GM12865 (cell line): ENCODE results near the gene BRD7.

ENCODE experiments used
- DNase-seq: peaks from one replicate; pipeline ENCODE4 v3.0.0; 2010; ENCODE audit warnings: low read depth
- H3K4me3 ChIP-seq: 2 replicates; pipeline ENCODE4 v1.5.1; 2011; ENCODE audit warnings: mild to moderate bottlenecking, low read depth, low read length, control low read depth
- CTCF ChIP-seq: IDR thresholded peaks from 2 replicates; pipeline ENCODE4 v1.5.1; 2011; ENCODE audit warnings: low read length, control low read depth, low read depth, inconsistent platforms; ENCODE audit not compliant: insufficient read depth; ENCODE audit errors: missing control alignments

Gene BRD7

DNA sequence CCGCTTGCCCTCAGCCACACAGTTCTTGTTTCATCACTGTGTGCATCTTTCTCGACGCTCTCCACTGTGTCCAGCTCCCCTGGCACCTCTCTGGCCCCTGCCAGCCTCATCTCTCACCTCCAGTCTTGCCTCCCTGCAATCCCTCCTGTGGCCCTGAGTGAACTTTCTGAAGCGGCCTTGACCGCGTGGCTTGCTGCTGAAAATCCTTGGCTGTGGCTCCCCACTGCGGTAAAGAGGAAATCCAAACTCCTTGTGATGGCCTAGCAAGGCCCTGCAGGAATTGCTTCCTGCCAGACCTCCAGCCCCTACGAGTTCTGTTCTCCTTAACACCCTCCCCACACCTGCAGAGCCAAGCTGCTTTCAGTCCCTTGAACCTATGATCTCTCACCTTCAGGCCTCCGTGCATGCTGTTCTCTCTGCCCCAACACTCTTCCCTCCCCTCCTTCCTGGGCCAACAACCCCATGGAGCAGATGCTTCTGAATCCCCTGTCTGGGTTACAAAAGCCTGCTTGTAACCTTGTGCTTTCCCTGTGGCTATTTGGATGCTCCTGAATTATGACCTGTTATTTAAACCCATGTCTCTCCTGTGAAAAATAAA, 33.6 kb upstream of the BRD7 start:
- H3K4me3 ChIP-seq = no peak overlapping the region
- DNase-seq = no peak
- no peak for TF ChIP-seq CTCF

DNA sequence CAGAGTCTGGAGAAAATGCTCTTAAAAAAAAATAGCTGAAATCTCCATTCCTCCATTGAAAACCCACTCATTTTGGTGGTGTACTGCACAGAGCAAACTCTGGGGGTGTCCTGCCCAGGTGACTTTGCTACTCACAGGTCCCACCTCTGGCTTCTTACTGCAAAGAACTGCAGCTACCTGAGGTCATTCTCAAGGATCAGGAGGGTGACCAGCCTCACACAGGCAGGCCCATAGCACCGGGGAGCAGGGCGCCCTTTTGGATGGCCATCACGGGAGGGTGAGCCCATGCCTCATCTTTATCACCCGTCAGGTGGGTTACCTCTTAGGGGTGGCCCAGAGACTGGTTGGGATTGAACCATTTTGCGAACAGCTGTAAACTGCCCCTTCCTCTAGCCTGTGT, 32.6 kb upstream of the BRD7 start:
- DNase-seq = no peak
- H3K4me3 ChIP-seq = no peak overlapping the region
- TF ChIP-seq CTCF = no peak

- no peak for TF ChIP-seq CTCF
- no peak overlapping the region for H3K4me3 ChIP-seq
These were observed 32.2 kb upstream of the BRD7 start for GRCh38 chr16:50400967-50401348.

DNA sequence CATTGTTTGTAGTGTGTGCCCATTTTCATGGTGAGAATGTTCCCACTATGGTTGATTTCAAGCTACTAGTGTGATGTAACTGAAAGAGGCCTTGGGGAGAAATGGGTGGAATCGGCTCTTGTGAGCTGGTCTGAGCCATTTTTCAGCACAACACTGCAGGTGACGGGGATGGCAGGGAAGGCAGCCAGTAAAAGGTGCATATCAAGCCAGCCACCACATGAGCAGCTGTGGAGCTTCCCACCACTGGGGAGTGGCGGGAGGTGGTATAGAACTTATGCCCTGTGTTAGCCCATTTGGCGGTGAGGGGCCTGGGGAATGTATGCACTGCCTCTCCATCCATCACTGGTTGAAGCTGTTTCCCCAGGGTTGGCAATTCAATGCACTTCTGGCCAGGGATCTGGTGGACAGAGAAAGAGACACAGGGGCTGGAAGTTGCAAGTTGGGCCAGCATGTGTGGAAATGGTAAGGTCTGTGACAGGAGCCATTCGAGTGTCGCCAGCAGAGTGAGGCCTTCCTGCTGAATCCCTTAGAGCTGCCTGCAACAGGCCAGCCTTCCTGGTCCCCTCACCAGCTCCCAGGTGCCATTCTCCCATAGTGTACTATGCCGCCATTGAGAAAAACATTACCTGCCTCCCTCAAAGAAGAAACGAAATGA, 31.7 kb upstream of the BRD7 start:
- no peak for DNase-seq
- no peak for TF ChIP-seq CTCF
- H3K4me3 ChIP-seq = no peak overlapping the region

More at GRCh38 chr16:50400967-50401348, 32.2 kb upstream of the BRD7 start:
- no peak for DNase-seq

DNA sequence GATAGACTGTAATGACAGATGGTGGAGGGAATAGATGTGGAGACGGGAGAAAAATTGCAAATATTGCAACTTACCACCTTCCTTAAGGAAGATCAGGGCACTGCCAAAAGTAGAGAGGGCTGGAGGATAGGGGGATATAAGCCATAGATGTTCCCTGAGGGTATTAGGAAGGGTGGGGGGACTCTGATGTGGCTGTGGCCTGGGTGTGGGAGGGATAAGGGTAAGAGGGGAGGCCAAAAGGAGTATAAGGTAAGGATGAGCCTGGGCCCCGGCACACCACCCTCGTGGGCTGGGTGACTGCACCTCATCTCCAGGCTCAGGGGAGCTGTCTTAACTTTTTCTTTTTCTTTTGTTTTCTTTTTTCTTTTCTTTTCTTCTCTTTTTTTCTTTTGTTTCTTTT, 30.6 kb upstream of the BRD7 start:
- no peak for DNase-seq
- no peak for TF ChIP-seq CTCF
- no peak overlapping the region for H3K4me3 ChIP-seq

DNA sequence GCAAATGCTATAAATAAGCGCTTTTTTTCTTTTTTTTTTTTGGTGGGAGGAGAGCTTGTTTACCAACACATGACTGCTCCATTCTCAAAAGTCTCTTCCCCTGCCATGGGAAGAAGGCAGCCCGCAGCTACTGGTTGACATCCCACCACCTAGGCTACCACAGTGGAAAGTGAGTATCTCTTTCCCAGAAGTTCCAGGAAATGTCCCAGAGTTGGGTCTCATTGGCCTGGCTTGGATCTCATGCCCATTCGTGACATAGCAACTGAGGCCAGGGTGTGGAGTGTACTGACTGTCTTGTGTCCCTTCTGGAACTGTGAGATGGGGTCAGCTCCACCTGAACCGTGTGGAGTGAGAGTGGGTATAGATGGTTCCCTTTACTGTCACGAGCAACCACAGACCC, 29.5 kb upstream of the BRD7 start:
- H3K4me3 ChIP-seq = no peak overlapping the region
- no peak for TF ChIP-seq CTCF
- no peak for DNase-seq
